ENCODE measurements around the gene TMEM217.
A peak's percentile ranks its signal among the peaks of the same experiment; 100 is the strongest.
"Not testable (repeated sequence)": the region's sequence is repeated elsewhere in the genome, so short reads cannot be mapped to it uniquely, and the experiment has no call there.

TMEM217 gene

GRCh38 chr6:37257634-37258404 lies at the start of gene TMEM217, which contains the start of gene TBC1D22B:
TMEM217 (minus strand) TSS chr6:37258144; CDS start chr6:37219030, 39,114 bp downstream.
TBC1D22B (plus strand) TSS chr6:37257772; CDS start chr6:37257918, 146 bp downstream.
- TF ChIP-seq ZFX (IDR thresholded peaks at IDR 0.05) (peak; percentile 35; the same call in 1 of the 2 replicates), CTCF (conservative IDR thresholded peaks at IDR 0.05) (no peak)
- H3K27ac ChIP-seq, result peak within 1 kb of the TSS; percentile 83

- H3K27ac ChIP-seq, result not testable (repeated sequence)
These were observed 49.5 kb upstream of the TMEM217 start for GRCh38 chr6:37307484-37307883.

- no peak for TF ChIP-seq CTCF (conservative IDR thresholded peaks at IDR 0.05)
- no peak for TF ChIP-seq ZFX (IDR thresholded peaks at IDR 0.05)
- no peak overlapping the region for H3K27ac ChIP-seq
These were observed 48.8 kb upstream of the TMEM217 start for GRCh38 chr6:37306624-37307222.

- TF ChIP-seq CTCF (conservative IDR thresholded peaks at IDR 0.05) (no peak), ZFX (IDR thresholded peaks at IDR 0.05) (no peak)
- no peak overlapping the region for H3K27ac ChIP-seq
These were observed 48.0 kb upstream of the TMEM217 start for GRCh38 chr6:37305841-37306425.

- no peak for TF ChIP-seq ZFX (IDR thresholded peaks at IDR 0.05)
- no peak for TF ChIP-seq CTCF (conservative IDR thresholded peaks at IDR 0.05)
These were observed 46.8 kb upstream of the TMEM217 start for GRCh38 chr6:37304766-37305165.

GRCh38 chr6:37303891-37304503 lies 46.1 kb upstream of the TMEM217 start:
- TF ChIP-seq ZFX (IDR thresholded peaks at IDR 0.05), result no peak
- peak; percentile 72 for TF ChIP-seq CTCF (conservative IDR thresholded peaks at IDR 0.05)
- no peak overlapping the region for H3K27ac ChIP-seq

More at GRCh38 chr6:37304766-37305165, 46.8 kb upstream of the TMEM217 start:
- H3K27ac ChIP-seq, result no peak overlapping the region

GRCh38 chr6:37303091-37303660 lies 45.2 kb upstream of the TMEM217 start:
- TF ChIP-seq CTCF (conservative IDR thresholded peaks at IDR 0.05), result no peak
- TF ChIP-seq ZFX (IDR thresholded peaks at IDR 0.05), result no peak

More at GRCh38 chr6:37303091-37303660, 45.2 kb upstream of the TMEM217 start:
- H3K27ac ChIP-seq, result no peak overlapping the region
